Measurements from ENCODE around the gene ZMAT3. TPM values are rescaled to one million over a fixed set of nuclear protein-coding genes. Genes with fewer than 3 reads are reported as not detected.
A peak's percentile ranks its signal among the peaks of the same experiment; 100 is the strongest.

Gene ZMAT3
- total RNA-seq, 4 donors from 2014 or later = 5.3 to 9.2 (median 6.8) TPM

DNA sequence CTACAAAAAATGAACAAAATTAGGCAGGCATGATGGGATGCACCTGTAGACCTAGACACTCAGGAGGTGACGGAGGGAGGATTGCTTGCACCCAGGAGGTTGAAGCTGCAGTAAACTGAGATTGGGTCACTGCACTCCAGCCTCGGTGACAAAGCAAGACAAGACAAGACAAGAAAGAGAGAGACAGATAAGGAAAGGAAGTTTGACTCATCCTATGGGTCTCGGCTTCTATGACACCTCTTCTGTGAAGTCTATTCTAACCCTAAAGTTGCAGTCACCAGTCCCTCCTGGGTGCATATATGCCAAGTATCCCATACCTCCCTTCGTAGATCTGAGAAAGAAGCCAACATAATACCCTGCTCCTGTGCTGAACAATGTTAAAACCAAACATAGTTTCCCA is 7.9 kb upstream of the ZMAT3 start:
- no peak overlapping the region for H3K27ac ChIP-seq
- H3K4me1 ChIP-seq = no peaks in the 10 kb centered on the region
- H3K4me3 ChIP-seq = no peak overlapping the region
- WGBS, 2 donors = 63 to 69% methylated on average over 4 of the region's 4 CpGs
- H3K36me3 ChIP-seq = no peaks in the 10 kb centered on the region
- no peaks in the 10 kb centered on the region for H3K9me3 ChIP-seq
- DNase-seq = no peak
- peaks cover 0 to 3% (median 0%) of the 10 kb centered on the region in 4 donors for H3K27me3 ChIP-seq
- TF ChIP-seq POLR2A (IDR thresholded peaks at IDR 0.05) = no peak
- TF ChIP-seq, protein P1, sequence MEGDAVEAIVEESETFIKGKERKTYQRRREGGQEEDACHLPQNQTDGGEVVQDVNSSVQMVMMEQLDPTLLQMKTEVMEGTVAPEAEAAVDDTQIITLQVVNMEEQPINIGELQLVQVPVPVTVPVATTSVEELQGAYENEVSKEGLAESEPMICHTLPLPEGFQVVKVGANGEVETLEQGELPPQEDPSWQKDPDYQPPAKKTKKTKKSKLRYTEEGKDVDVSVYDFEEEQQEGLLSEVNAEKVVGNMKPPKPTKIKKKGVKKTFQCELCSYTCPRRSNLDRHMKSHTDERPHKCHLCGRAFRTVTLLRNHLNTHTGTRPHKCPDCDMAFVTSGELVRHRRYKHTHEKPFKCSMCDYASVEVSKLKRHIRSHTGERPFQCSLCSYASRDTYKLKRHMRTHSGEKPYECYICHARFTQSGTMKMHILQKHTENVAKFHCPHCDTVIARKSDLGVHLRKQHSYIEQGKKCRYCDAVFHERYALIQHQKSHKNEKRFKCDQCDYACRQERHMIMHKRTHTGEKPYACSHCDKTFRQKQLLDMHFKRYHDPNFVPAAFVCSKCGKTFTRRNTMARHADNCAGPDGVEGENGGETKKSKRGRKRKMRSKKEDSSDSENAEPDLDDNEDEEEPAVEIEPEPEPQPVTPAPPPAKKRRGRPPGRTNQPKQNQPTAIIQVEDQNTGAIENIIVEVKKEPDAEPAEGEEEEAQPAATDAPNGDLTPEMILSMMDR (IDR thresholded peaks at IDR 0.05) = no peak
- intact Hi-C loops (cut with DNase I) = no loop called here

DNA sequence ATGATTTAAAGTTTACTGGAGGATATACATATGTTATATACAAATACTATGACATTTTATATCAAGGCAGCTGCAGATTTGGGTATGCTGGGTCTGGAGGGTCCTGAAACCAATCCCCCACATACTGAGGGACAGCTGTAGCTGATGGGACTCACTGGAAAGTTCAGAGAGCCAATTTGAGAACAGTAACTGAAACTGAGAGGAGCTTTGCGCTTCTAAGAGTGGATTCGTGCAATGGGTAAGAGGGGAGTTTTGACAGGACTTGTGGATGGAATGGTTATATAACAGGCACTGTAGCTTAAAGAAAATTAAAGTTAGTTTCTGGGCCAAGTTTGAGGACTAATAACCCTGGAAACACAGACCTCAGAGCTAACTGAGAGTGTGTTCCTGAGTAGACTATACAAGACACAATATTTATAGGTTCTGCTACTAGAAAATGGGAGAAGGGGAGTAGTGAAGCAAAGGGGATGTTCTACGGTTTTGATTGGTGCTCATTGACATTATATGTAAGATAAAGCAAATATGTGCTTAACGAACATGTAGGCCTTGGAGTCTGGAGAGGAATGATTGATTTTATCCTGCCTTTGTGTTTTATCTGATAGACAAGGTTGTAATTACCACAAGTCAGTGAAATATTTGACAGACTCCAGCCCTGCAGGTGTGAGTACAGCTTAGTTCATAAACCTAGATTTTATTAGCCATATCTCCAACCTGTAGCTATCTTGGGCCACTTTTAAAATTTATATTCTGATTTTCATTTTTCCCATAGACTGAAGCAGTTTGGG is 4.8 kb upstream of the ZMAT3 start:
- Histone ChIP-seq H3K4me3 (no peak overlapping the region), H3K27ac (no peak overlapping the region), H3K27me3 (no peaks in the 10 kb centered on the region), H3K4me1 (peaks cover 0 to 7% (median 3%) of the 10 kb centered on the region in 3 donors), H3K36me3 (no peaks in the 10 kb centered on the region), H3K9me3 (no peaks in the 10 kb centered on the region)
- WGBS, 2 donors = 73 to 80% methylated on average over 4 of the region's 4 CpGs
- no peak for TF ChIP-seq POLR2A (IDR thresholded peaks at IDR 0.05)
- TF ChIP-seq, protein P1 (IDR thresholded peaks at IDR 0.05) = no peak
- DNase-seq = no peak
- intact Hi-C loops (cut with DNase I) = no loop called here

DNA sequence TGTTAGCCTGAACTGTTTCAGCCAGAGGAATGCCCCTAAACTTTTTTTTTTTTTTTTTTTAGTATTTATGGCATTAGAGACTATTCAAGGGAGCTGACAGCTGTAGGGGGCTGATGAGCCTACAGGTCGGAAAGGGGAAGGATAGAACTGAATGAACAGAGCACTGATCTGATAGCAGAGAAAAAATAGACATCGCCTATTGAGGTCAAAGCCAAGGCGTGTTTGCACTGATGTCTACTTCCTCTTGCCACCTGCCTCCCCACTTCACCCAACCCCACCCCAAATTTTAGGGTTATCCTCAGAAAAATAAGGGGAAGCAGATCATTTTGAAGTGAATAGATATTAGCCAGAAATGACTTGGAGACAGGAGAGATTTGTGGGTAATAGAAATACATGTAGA is 3.0 kb upstream of the ZMAT3 start:
- intact Hi-C loops (cut with DNase I) = no loop called here
- H3K4me1 ChIP-seq = peaks cover 5 to 23% (median 6%) of the 10 kb centered on the region in 3 donors
- H3K9me3 ChIP-seq = no peaks in the 10 kb centered on the region
- WGBS, 2 donors = 38 to 75% methylated on average over 3 of the region's 3 CpGs
- H3K27ac ChIP-seq = no peak overlapping the region
- no peak overlapping the region for H3K4me3 ChIP-seq
- TF ChIP-seq, protein P1 (IDR thresholded peaks at IDR 0.05) = no peak
- no peak for TF ChIP-seq POLR2A (IDR thresholded peaks at IDR 0.05)
- H3K36me3 ChIP-seq = no peaks in the 10 kb centered on the region
- H3K27me3 ChIP-seq = no peaks in the 10 kb centered on the region
- no peak for DNase-seq

DNA sequence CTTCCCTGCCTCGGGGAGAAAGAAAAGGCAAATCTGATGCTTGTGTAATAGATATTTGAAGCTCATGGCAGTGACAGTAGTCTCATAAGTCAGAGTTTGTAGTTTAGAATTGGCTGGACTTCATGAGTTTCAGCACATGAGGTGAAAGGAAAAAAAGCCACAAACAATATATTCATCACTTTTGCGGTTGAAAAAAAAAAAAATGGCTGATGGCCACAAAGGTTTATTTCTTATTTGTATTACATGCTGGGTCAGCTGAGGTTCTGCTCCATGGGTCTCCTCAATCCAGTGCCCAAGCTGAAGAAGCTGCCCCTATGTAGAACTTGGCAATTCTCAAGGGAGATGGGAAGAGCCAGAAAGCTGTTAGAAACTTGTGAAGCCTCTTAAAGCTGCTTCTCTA is 2.2 kb upstream of the ZMAT3 start:
- Histone ChIP-seq H3K4me1 (peaks cover 5 to 27% (median 6%) of the 10 kb centered on the region in 3 donors), H3K36me3 (no peaks in the 10 kb centered on the region), H3K27ac (no peak overlapping the region), H3K4me3 (no peak overlapping the region), H3K9me3 (no peaks in the 10 kb centered on the region), H3K27me3 (no peaks in the 10 kb centered on the region)
- DNase-seq = no peak
- TF ChIP-seq, protein P1 (IDR thresholded peaks at IDR 0.05) = no peak
- no peak for TF ChIP-seq POLR2A (IDR thresholded peaks at IDR 0.05)
- intact Hi-C loops (cut with DNase I) = no loop called here
- 69 to 82% methylated on average over 2 of the region's 2 CpGs for WGBS, 2 donors

- Histone ChIP-seq H3K4me1 (peaks cover 5 to 27% (median 6%) of the 10 kb centered on the region in 3 donors), H3K27me3 (no peaks in the 10 kb centered on the region), H3K4me3 (peak overlapping the region; percentile 74 to 97 (median 85)), H3K36me3 (peaks cover 0 to 7% (median 0%) of the 10 kb centered on the region in 3 donors), H3K27ac (peak overlapping the region; percentile 87 to 97 (median 90)), H3K9me3 (no peaks in the 10 kb centered on the region)
- intact Hi-C loops (cut with DNase I) = no loop called here
- TF ChIP-seq, protein P1 (IDR thresholded peaks at IDR 0.05) = no peak
- TF ChIP-seq POLR2A (IDR thresholded peaks at IDR 0.05) = no peak
- DNase-seq = no peak
- 0% methylated on average over 1 to 5 of the region's 7 CpGs for WGBS, 2 donors
Observed at GRCh38 chr3:179072100-179072438, 460 bp upstream of the ZMAT3 start.

All from esophagus squamous epithelium (tissue), 5 donors.